ENCODE data around the gene SOHLH2.
A peak's percentile ranks its signal among the peaks of the same experiment; 100 is the strongest.

Gene SOHLH2

DNA sequence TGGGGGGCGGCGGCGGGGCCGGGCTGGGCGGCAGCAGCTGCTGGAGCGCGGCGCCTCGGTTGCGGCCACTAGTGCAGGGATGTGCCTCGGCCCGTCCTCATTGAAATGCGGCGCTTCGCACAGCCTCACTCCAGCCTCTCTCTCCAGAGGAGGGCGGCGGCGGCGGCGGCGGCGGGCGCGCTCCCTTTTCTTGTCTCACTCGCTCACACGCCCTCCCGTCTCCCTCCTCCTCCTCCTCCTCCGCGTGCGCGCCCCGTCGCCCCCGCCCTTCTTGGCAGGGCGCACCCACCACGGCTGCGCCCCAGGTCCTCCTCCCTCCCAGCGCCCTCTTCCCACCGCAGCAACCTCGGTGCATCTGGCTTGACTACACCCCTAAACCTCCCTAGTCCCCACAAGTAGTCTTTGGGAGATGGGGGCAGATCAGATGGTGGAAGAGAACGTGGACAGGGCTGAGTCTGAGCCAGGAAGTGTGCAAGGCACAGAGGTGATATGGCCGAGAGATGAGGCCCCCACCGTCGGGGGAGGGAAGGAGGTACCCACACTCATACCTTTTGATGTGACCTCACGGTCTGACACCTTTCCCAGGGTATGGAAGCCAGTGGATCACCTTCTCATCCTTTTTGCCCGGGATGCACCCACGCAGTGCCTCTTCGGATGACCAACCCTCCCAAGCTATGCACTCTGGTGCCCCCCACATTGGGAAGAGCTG, 83.0 kb downstream of the SOHLH2 start, which contains the start of gene DCLK1:
DCLK1 (minus strand) TSS at position 161 of the 709 bp plus-strand sequence.
- peak; percentile 12 for DNase-seq (ENCODE audit: low read depth)

- DNase-seq (ENCODE audit: low read depth), result no peak
These were observed 83.7 kb downstream of the SOHLH2 start for GRCh38 chr13:36130552-36131221.

DNA sequence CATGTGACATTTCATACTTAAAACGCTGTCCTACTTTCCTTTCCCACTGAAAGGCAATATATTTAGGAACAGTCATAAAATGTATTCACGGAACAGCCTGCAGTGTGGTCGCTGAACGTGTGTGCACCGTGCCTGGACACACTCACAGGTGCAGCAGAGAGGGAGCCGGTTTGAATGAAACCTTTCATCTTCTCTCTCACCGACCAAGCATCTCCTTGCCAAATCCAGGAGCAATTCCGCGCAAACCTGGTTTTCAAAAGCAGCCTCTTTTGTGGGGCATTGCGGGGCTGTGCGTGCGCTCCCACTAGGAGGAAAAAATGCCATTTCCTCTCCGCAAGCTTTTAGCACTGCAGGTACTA, 84.2 kb downstream of the SOHLH2 start:
- DNase-seq (ENCODE audit: low read depth), result no peak

- DNase-seq (ENCODE audit: low read depth), result no peak
These were observed 84.8 kb downstream of the SOHLH2 start for GRCh38 chr13:36129539-36129938.

DNA sequence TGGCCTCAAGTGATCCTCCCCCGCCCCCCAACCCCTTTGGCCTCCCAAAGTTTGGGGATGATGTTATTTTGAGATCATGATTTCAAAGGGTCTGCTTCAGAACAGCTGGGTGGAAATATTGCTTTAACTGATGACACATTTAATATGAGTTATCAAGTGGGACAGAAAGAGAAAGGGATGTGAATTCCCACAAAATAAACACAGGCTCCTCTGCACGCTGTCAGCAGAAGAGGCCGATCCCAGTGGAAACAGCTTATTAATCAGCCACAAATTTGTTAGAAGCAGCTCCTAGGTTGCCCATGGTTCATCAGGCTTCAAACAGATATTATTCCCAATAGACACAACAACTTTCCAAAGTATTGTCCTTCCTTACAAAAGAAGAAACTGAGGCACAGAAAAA, 87.9 kb downstream of the SOHLH2 start:
- no peak for DNase-seq (ENCODE audit: low read depth)

GRCh38 chr13:36125841-36126240, 88.5 kb downstream of the SOHLH2 start:
- no peak for DNase-seq (ENCODE audit: low read depth)

GRCh38 chr13:36124236-36124822, 90.0 kb downstream of the SOHLH2 start:
- DNase-seq (ENCODE audit: low read depth), result peak; percentile 72

Measured in fibroblast of gingiva (primary cell).